H1 (cell line): ENCODE results near the gene NUDT2. TPM values are rescaled to one million over a fixed set of nuclear protein-coding genes. Genes with fewer than 3 reads are reported as not detected.

Experiments used
- CTCF ChIA-PET: fragments of 300-600 bp; sonication (Branson Sonifier 250); formaldehyde crosslinking; loops from one replicate; lab custom pipeline; 2021; ENCODE audit not compliant: partially characterized antibody; lab: Charles Lee
- POLR2A ChIA-PET: fragments of 300-600 bp; sonication (Branson Sonifier 250); formaldehyde crosslinking; loops from one replicate; lab custom pipeline; 2021; ENCODE audit warnings: inconsistent platforms; ENCODE audit not compliant: partially characterized antibody; lab: Charles Lee
- DNase-seq, 2 experiments: peaks; one replicate each; pipeline versions ENCODE4 v3.0.0 to v3.0.0-alpha.2; 2010 to 2022; ENCODE audit warnings: low spot score in 2 of 2, low read depth in 1 of 2, mixed read lengths in 1 of 2
- FAIRE-seq: peaks from 2 replicates; lab custom pipeline; 2011; peaks lifted over from hg19 to GRCh38; lab: Jason Lieb, UNC
- H2AFZ ChIP-seq: 2 replicates; pipeline ENCODE4 v1.8.1; 2012; ENCODE audit warnings: low read length, inconsistent platforms
- H2AK5ac ChIP-seq: 2 replicates; pipeline ENCODE4 v1.6.1; 2013; ENCODE audit warnings: low read depth, low read length
- H2BK120ac ChIP-seq: replicated peaks from 2 replicates; pipeline ENCODE3; 2013; ENCODE audit warnings: low read depth, low read length, inconsistent platforms
- H2BK12ac ChIP-seq: 2 replicates; pipeline ENCODE4 v1.6.1; 2013; ENCODE audit warnings: low read depth, low read length
- H2BK15ac ChIP-seq: 2 replicates; pipeline ENCODE4 v1.6.1; 2013; ENCODE audit warnings: low read length
- H2BK20ac ChIP-seq: 2 replicates; pipeline ENCODE4 v1.6.1; 2013; ENCODE audit warnings: low read length
- H2BK5ac ChIP-seq: 2 replicates; pipeline ENCODE4 v1.6.1; 2013; ENCODE audit warnings: low read depth, low read length
- H3K14ac ChIP-seq: 2 replicates; pipeline ENCODE4 v1.6.1; 2013; ENCODE audit warnings: inconsistent platforms; ENCODE audit not compliant: insufficient read length
- H3K18ac ChIP-seq: 2 replicates; pipeline ENCODE4 v1.6.1; 2013; ENCODE audit warnings: low read length; ENCODE audit errors: extremely low read depth
- H3K23ac ChIP-seq: 2 replicates; pipeline ENCODE4 v1.6.1; 2013; ENCODE audit warnings: inconsistent platforms; ENCODE audit not compliant: insufficient read length
- H3K23me2 ChIP-seq: 2 replicates; pipeline ENCODE4 v1.6.1; 2013; ENCODE audit warnings: low read depth, low read length
- H3K27ac ChIP-seq: 2 replicates; pipeline ENCODE4 v1.6.1; 2011; ENCODE audit warnings: low read depth, low read length, inconsistent platforms
- H3K27me3 ChIP-seq, 4 experiments: replicated peaks in 1 of 4; 1 replicate in 1 of 4; 2 replicates in 3 of 4; pipeline versions ENCODE4 v1.6.1 to v1.8.1; 2011 to 2013; ENCODE audit warnings: low read length in 3 of 4, mild to moderate bottlenecking in 3 of 4, inconsistent platforms in 2 of 4, mixed read lengths in 2 of 4, moderate library complexity in 1 of 4; ENCODE audit not compliant: control insufficient read depth in 3 of 4, insufficient read depth in 3 of 4; ENCODE audit errors: extremely low read depth in 1 of 4
- H3K36me3 ChIP-seq, 4 experiments: 2 replicates each; pipeline versions ENCODE4 v1.6.1 to v1.8.1; 2011 to 2013; ENCODE audit warnings: mild to moderate bottlenecking in 4 of 4, low read length in 3 of 4, moderate library complexity in 2 of 4, control low read depth in 1 of 4, inconsistent platforms in 1 of 4; ENCODE audit not compliant: insufficient read depth in 4 of 4, control insufficient read depth in 2 of 4
- H3K4ac ChIP-seq: replicated peaks from 2 replicates; pipeline ENCODE3; 2013; ENCODE audit warnings: low read length, low read depth, mixed read lengths, inconsistent platforms; ENCODE audit not compliant: insufficient read length
- H3K4me1 ChIP-seq, 4 experiments: replicated peaks in 1 of 4; 1 replicate in 1 of 4; 2 replicates in 3 of 4; pipeline versions ENCODE4 v1.6.1 to v1.8.1; 2011 to 2013; ENCODE audit warnings: low read length in 3 of 4, inconsistent platforms in 2 of 4, mixed read lengths in 1 of 4; ENCODE audit not compliant: insufficient read depth in 4 of 4, control insufficient read depth in 3 of 4
- H3K4me2 ChIP-seq, 2 experiments: 2 replicates each; pipeline versions ENCODE4 v1.6.1 to v1.8.1; 2011 to 2013; ENCODE audit warnings: low read depth in 2 of 2, low read length in 2 of 2, control low read depth in 1 of 2, inconsistent platforms in 1 of 2, mild to moderate bottlenecking in 1 of 2; ENCODE audit not compliant: insufficient read depth in 1 of 2
- H3K4me3 ChIP-seq, 4 experiments: fragments of 200-600, 300-600 bp in 1 of 4; sonication (generic), shearing (Covaris generic), sonication (Bioruptor Twin) in 1 of 4; 2 replicates each; pipeline versions ENCODE4 v1.5.1 to v1.8.1; 2011 to 2016; ENCODE audit warnings: low read length in 4 of 4, low read depth in 3 of 4, control low read depth in 2 of 4, inconsistent platforms in 2 of 4, mild to moderate bottlenecking in 2 of 4, mixed read lengths in 1 of 4, moderate library complexity in 1 of 4; ENCODE audit not compliant: insufficient read depth in 2 of 4; ENCODE audit errors: extremely low read depth in 1 of 4
- H3K56ac ChIP-seq: replicated peaks from 2 replicates; pipeline ENCODE3; 2013; ENCODE audit warnings: low read depth, mild to moderate bottlenecking, mixed read lengths, low read length, inconsistent platforms; ENCODE audit not compliant: insufficient read length
- H3K79me1 ChIP-seq: 2 replicates; pipeline ENCODE4 v1.6.1; 2013; ENCODE audit warnings: low read depth, low read length, control low read depth
- H3K79me2 ChIP-seq, 2 experiments: 2 replicates each; pipeline versions ENCODE4 v1.6.1 to v1.8.1; 2012 to 2013; ENCODE audit warnings: low read length in 2 of 2, mild to moderate bottlenecking in 2 of 2, inconsistent platforms in 1 of 2; ENCODE audit not compliant: insufficient read depth in 2 of 2, control insufficient read depth in 1 of 2
- H3K9ac ChIP-seq, 4 experiments: replicated peaks in 1 of 4; 1 replicate in 1 of 4; 2 replicates in 3 of 4; pipeline versions ENCODE4 v1.6.1 to v1.8.1; 2011 to 2013; ENCODE audit warnings: low read depth in 3 of 4, low read length in 3 of 4, control low read depth in 2 of 4, mild to moderate bottlenecking in 2 of 4, moderate library complexity in 2 of 4, inconsistent platforms in 1 of 4; ENCODE audit errors: extremely low read depth in 1 of 4
- H3K9me3 ChIP-seq, 2 experiments: 2 replicates each; pipeline versions ENCODE4 v1.6.1 to v1.8.1; 2012 to 2013; ENCODE audit warnings: mild to moderate bottlenecking in 2 of 2, moderate library complexity in 2 of 2, control low read depth in 1 of 2, inconsistent platforms in 1 of 2, low read depth in 1 of 2, low read length in 1 of 2, mixed read lengths in 1 of 2; ENCODE audit not compliant: insufficient read depth in 2 of 2
- H4K20me1 ChIP-seq, 2 experiments: replicated peaks in 1 of 2; 2 replicates each; pipeline versions ENCODE3 to v1.8.1; 2011 to 2013; ENCODE audit warnings: inconsistent platforms in 2 of 2, low read length in 2 of 2, mild to moderate bottlenecking in 1 of 2; ENCODE audit not compliant: insufficient read depth in 2 of 2, control insufficient read depth in 1 of 2
- H4K5ac ChIP-seq: 2 replicates; pipeline ENCODE4 v1.6.1; 2013; ENCODE audit warnings: low read length, low read depth, mixed read lengths, inconsistent platforms; ENCODE audit not compliant: insufficient read length
- H4K8ac ChIP-seq: 2 replicates; pipeline ENCODE4 v1.8.0; 2013; ENCODE audit warnings: mild to moderate bottlenecking, moderate library complexity, low read length, inconsistent platforms; ENCODE audit not compliant: insufficient read depth; ENCODE audit errors: extremely low read depth
- H4K91ac ChIP-seq: replicated peaks from 2 replicates; pipeline ENCODE3; 2013; ENCODE audit warnings: low read length, mixed read lengths, inconsistent platforms; ENCODE audit not compliant: insufficient read length
- HDAC6 ChIP-seq: IDR thresholded peaks from one replicate; pipeline ENCODE4 v1.7.1; 2012; ENCODE audit warnings: low read depth, mild to moderate bottlenecking, inconsistent platforms, low read length, moderate library complexity
- KDM4A ChIP-seq: IDR thresholded peaks from one replicate; pipeline ENCODE4 v1.7.1; 2012; ENCODE audit warnings: low read depth, mild to moderate bottlenecking, moderate library complexity, low read length, inconsistent platforms; ENCODE audit not compliant: severe bottlenecking
- RXRA ChIP-seq: IDR thresholded peaks from 2 replicates; pipeline ENCODE4 v1.6.1; 2011; ENCODE audit warnings: low read depth, mild to moderate bottlenecking, low read length, moderate library complexity; ENCODE audit not compliant: insufficient read depth
- WGBS, 2 experiments: shearing (Covaris generic) in 1 of 2; methylation state at CpG; one replicate each; pipeline versions ENCODE4 v1.1.6 to v1.1.7; 2013 to 2015; ENCODE audit warnings: low lambda C conversion rate in 2 of 2, mixed read lengths in 2 of 2, inconsistent platforms in 1 of 2, low coverage in 1 of 2, missing lambda C conversion rate in 1 of 2; ENCODE audit not compliant: insufficient replicate concordance in 2 of 2, insufficient coverage in 1 of 2, insufficient read length in 1 of 2; ENCODE audit errors: extremely low coverage in 1 of 2, missing lambda C conversion rate in 1 of 2; 5-methylcytosine and 5-hydroxymethylcytosine counted together
- polyA plus RNA-seq, 7 experiments: library from polyadenylated mRNA; depleted of rRNA in 3 of 7; stranded (reverse) in 5 of 7; unstranded in 2 of 7; fragments of >200 nt in 5 of 7; fragments of 200-250 nt in 2 of 7; gene quantifications; 1 replicate in 5 of 7; 2 replicates in 1 of 7; 4 replicates in 1 of 7; pipeline versions ENCODE4 v1.2.1 to v1.2.3, GENCODE V29; 2011 to 2013; ENCODE audit warnings: missing spikeins in 2 of 7, mixed read lengths in 2 of 7
- total RNA-seq: library from RNA; stranded (reverse); fragmentation: NEBNext Ultra II Directional; extraction: Animal tissue kit (Norgen Biotek cat#: 25700); gene quantifications from 2 replicates; pipeline ENCODE4 v1.2.1, GENCODE V29; 2021
- TF ChIP-seq, protein P1 (sequence below): IDR thresholded peaks from 2 replicates; pipeline ENCODE4 v1.6.1; 2012; ENCODE audit warnings: inconsistent platforms

NUDT2 gene
- total and polyA plus RNA-seq, 2 of the 8 experiments (the other 6 are each of a cell fraction or from before 2014, with no cell fraction given): 16.7 to 23.7 TPM

DNA sequence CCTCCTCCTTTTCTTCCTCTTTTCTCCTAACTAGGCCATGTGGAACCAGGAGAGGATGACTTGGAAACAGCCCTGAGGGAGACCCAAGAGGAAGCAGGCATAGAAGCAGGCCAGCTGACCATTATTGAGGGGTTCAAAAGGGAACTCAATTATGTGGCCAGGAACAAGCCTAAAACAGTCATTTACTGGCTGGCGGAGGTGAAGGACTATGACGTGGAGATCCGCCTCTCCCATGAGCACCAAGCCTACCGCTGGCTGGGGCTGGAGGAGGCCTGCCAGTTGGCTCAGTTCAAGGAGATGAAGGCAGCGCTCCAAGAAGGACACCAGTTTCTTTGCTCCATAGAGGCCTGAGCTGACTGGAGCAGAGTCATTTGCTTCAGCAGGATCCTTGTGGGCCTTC, 13.7 kb downstream of the NUDT2 start:
- no peak for FAIRE-seq
- H2BK20ac ChIP-seq: no peak overlapping the region
- H3K9ac ChIP-seq: no peak overlapping the region
- H2BK120ac ChIP-seq: no peak overlapping the region
- H3K4me3 ChIP-seq: no peak overlapping the region
- no peak overlapping the region for H2AFZ ChIP-seq
- 92% methylated on average over 5 of the region's 5 CpGs; no CpG with 5 or more reads in 1 of the 2 experiments for WGBS, 2 experiments
- no peak overlapping the region for H2AK5ac ChIP-seq
- no peaks in the 10 kb centered on the region for H3K23me2 ChIP-seq
- H4K20me1 ChIP-seq: no peaks in the 10 kb centered on the region
- H4K5ac ChIP-seq: no peak overlapping the region
- H3K27ac ChIP-seq: no peak overlapping the region
- no peaks in the 10 kb centered on the region; the same call in 1 of the 2 replicates for H3K79me1 ChIP-seq
- no peak overlapping the region for H2BK5ac ChIP-seq
- H3K9me3 ChIP-seq: no peaks in the 10 kb centered on the region
- no peak overlapping the region for H4K91ac ChIP-seq
- H3K4me1 ChIP-seq: no peaks in the 10 kb centered on the region
- H2BK12ac ChIP-seq: no peak overlapping the region
- POLR2A ChIA-PET: interaction anchor here (0.7 to 1.1 kb wide), 2 partner anchors 9 to 38 kb away, joined by 3 read pairs; no protein-coding TSS in a partner anchor
- no peak overlapping the region for H3K23ac ChIP-seq
- DNase-seq: no peak
- H3K56ac ChIP-seq: no peak overlapping the region
- no peaks in the 10 kb centered on the region for H3K79me2 ChIP-seq
- no peak overlapping the region for H3K18ac ChIP-seq
- H3K27me3 ChIP-seq: no peaks in the 10 kb centered on the region
- no peak overlapping the region for H3K4me2 ChIP-seq
- H4K8ac ChIP-seq: no peak overlapping the region
- H3K4ac ChIP-seq: no peak overlapping the region
- CTCF ChIA-PET: interaction anchor here (0.6 to 16.6 kb wide), 5 partner anchors 10 to 205 kb away, joined by 3 to 350 read pairs (median 5); partner anchors contain the start of gene MYORG
- TF ChIP-seq HDAC6 (no peak), KDM4A (no peak), RXRA (no peak)
- TF ChIP-seq, protein P1, sequence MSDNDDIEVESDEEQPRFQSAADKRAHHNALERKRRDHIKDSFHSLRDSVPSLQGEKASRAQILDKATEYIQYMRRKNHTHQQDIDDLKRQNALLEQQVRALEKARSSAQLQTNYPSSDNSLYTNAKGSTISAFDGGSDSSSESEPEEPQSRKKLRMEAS: no peak
- H3K14ac ChIP-seq: no peak overlapping the region
- H3K36me3 ChIP-seq: peaks cover 0 to 11% (median 5%) of the 10 kb centered on the region in 4 experiments; a peak in 4 of 8 replicates
- no peak overlapping the region for H2BK15ac ChIP-seq
